SJSA1 (cell line): ENCODE measurements around the gene ACSM2A. TPM values are rescaled to one million over a fixed set of nuclear protein-coding genes. Genes with fewer than 3 reads are reported as not detected.
"Not testable (repeated sequence)": the region's sequence is repeated elsewhere in the genome, so short reads cannot be mapped to it uniquely, and the experiment has no call there.

Experiments
- DNase-seq, 2 experiments: peaks; one replicate each; pipeline ENCODE4 v3.0.0-alpha.2; 2015 to 2020; ENCODE audit warnings: low spot score in 2 of 2, low read depth in 1 of 2
- H3K27ac ChIP-seq: fragments of 250-450 bp; sonication (Bioruptor Pico); 2 replicates; pipeline ENCODE4 v1.5.1; 2020; ENCODE audit warnings: mild to moderate bottlenecking, moderate library complexity
- H3K27me3 ChIP-seq: fragments of 250-450 bp; sonication (Bioruptor Pico); replicated peaks from 2 replicates; pipeline ENCODE4 v1.5.1; 2020; ENCODE audit warnings: mild to moderate bottlenecking, moderate library complexity
- H3K36me3 ChIP-seq: fragments of 250-450 bp; sonication (Bioruptor Pico); 2 replicates; pipeline ENCODE4 v1.5.1; 2020; ENCODE audit warnings: mild to moderate bottlenecking
- H3K4me1 ChIP-seq: fragments of 250-450 bp; sonication (Bioruptor Pico); replicated peaks from 2 replicates; pipeline ENCODE4 v1.6.1; 2021; ENCODE audit warnings: mild to moderate bottlenecking
- H3K4me3 ChIP-seq: fragments of 250-450 bp; sonication (Bioruptor Pico); 2 replicates; pipeline ENCODE4 v1.5.1; 2020; ENCODE audit warnings: mild to moderate bottlenecking
- H3K9me3 ChIP-seq: fragments of 250-450 bp; sonication (Bioruptor Pico); replicated peaks from 2 replicates; pipeline ENCODE4 v1.5.1; 2020; ENCODE audit warnings: mild to moderate bottlenecking
- total RNA-seq: library from RNA; depleted of rRNA; stranded (reverse); fragments of >200 nt; shearing (Covaris generic); gene quantifications from 2 replicates; pipeline ENCODE4 v1.2.3, GENCODE V29; 2014

Gene ACSM2A
- total RNA-seq, 1 experiment from 2014 or later: not detected

DNA sequence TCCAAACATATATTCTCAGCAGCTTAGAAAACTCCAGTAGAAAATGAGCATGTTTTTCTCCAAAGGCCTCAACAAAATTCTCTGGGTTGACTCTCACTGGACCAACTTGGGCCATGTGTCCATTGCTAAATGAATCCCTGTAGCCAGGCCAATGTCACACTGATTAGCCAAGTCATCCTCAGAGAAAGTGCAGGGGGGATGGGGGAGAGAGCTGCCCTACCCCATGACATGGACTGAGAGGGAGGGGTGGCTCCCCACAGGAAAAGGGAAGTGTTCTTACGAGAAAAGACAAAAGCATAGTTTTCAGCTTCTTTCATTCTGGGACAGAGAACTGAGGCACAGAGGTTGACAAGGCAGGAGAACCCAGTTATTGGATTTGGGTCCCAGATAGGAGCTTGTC, 32.7 kb downstream of the ACSM2A start:
- H3K27ac ChIP-seq, H3K4me3 ChIP-seq, DNase-seq, H3K9me3 ChIP-seq, H3K36me3 ChIP-seq, H3K4me1 ChIP-seq, H3K27me3 ChIP-seq: not testable (repeated sequence)

DNA sequence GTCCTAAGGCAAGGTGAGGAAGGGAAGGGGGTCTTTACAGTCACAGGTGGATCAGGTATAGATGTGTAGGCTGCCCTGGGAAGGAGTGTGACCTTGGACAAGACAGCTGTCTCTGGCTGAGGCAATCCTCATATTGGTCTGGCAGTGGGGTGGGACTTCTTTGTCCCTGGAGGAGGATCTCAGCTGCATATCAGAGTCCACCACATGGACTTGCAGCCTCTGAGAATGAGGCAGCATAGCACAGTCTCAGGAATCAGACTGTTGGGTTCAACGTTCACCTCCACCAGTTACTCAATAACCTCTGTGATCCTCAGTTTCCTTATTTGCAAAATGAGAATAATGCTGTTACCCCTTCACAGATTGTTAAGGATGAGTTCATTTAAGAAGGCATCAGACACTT, 33.4 kb downstream of the ACSM2A start:
- DNase-seq: no peak
- Histone ChIP-seq H3K36me3 (no peaks in the 10 kb centered on the region), H3K4me3 (no peak overlapping the region), H3K27me3 (no peaks in the 10 kb centered on the region), H3K4me1 (no peaks in the 10 kb centered on the region), H3K27ac (no peak overlapping the region), H3K9me3 (no peaks in the 10 kb centered on the region)

- Histone ChIP-seq H3K27ac (no peak overlapping the region), H3K4me1 (no peaks in the 10 kb centered on the region), H3K4me3 (no peak overlapping the region)
Measured at GRCh38 chr16:20485408-20485807, 34.1 kb downstream of the ACSM2A start.

GRCh38 chr16:20490994-20491393, 39.7 kb downstream of the ACSM2A start:
- H3K9me3 ChIP-seq, H3K27ac ChIP-seq, H3K4me3 ChIP-seq, H3K4me1 ChIP-seq, DNase-seq, H3K27me3 ChIP-seq, H3K36me3 ChIP-seq: not testable (repeated sequence)

More at GRCh38 chr16:20485408-20485807, 34.1 kb downstream of the ACSM2A start:
- Histone ChIP-seq H3K9me3 (no peaks in the 10 kb centered on the region), H3K27me3 (no peaks in the 10 kb centered on the region), H3K36me3 (no peaks in the 10 kb centered on the region)
- DNase-seq: no peak

- not testable (repeated sequence) for DNase-seq, H3K36me3 ChIP-seq, H3K4me1 ChIP-seq, H3K9me3 ChIP-seq, H3K27me3 ChIP-seq, H3K4me3 ChIP-seq, H3K27ac ChIP-seq
Measured at GRCh38 chr16:20491448-20491847, 40.1 kb downstream of the ACSM2A start.

GRCh38 chr16:20504418-20504817, 53.1 kb downstream of the ACSM2A start:
- Histone ChIP-seq H3K4me3 (no peak overlapping the region), H3K27me3 (no peaks in the 10 kb centered on the region)
- no peak for DNase-seq

GRCh38 chr16:20507280-20507679, 56.0 kb downstream of the ACSM2A start:
- no peak for DNase-seq
- H3K27ac ChIP-seq: no peak overlapping the region
- peaks cover 4% of the 10 kb centered on the region for H3K9me3 ChIP-seq
- no peaks in the 10 kb centered on the region for H3K36me3 ChIP-seq
- no peak overlapping the region for H3K4me3 ChIP-seq
- H3K4me1 ChIP-seq: no peaks in the 10 kb centered on the region
- no peaks in the 10 kb centered on the region for H3K27me3 ChIP-seq

More at GRCh38 chr16:20504418-20504817, 53.1 kb downstream of the ACSM2A start:
- H3K36me3 ChIP-seq: no peaks in the 10 kb centered on the region
- H3K27ac ChIP-seq: no peak overlapping the region
- no peaks in the 10 kb centered on the region for H3K4me1 ChIP-seq
- H3K9me3 ChIP-seq: peaks cover 4% of the 10 kb centered on the region

DNA sequence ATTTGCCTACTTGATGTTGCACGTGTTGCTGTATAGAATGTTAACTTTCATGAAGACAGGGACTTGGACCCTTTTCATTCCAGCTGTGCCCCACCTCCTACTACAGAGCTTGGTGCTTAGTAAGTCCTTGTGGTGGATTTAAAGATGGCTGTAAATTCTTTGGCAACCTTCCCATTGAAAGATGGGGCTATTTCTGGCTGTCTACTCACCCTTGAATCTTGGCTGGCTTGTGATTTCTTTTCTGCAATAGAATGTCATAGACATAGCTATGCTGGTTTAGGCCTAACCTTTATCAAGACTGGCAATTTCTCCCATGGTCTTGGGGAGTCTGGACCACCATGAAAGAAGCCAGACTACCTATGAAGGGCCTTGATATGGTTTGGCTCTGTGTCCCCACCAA, 59.0 kb downstream of the ACSM2A start:
- DNase-seq: no peak

DNA sequence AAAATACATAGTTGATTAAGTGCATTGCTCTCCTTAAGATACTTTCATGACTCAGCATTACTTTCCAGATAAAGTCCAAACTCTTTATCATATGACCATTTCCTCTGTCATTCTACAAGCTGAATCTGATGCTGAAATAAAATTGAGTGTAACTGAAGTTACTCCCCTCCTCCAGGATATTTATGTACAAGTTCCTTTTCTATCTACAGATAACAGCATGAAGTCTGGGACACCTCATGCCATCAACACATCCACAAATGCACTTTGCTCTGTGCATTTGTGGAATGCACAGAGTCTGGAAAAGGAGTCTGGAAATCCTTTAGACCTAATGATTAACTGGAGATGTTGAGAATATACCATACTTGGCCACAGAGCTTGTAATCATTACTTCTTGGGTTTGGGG, 64.4 kb downstream of the ACSM2A start:
- no peaks in the 10 kb centered on the region for H3K27me3 ChIP-seq
- no peak overlapping the region for H3K4me3 ChIP-seq
- no peaks in the 10 kb centered on the region for H3K36me3 ChIP-seq
- H3K27ac ChIP-seq: no peak overlapping the region
- no peaks in the 10 kb centered on the region for H3K9me3 ChIP-seq
- no peak for DNase-seq
- no peaks in the 10 kb centered on the region for H3K4me1 ChIP-seq

More for the DNA sequence above, 59.0 kb downstream of the ACSM2A start:
- Histone ChIP-seq H3K36me3 (no peaks in the 10 kb centered on the region), H3K4me1 (no peaks in the 10 kb centered on the region), H3K27ac (no peak overlapping the region), H3K4me3 (no peak overlapping the region), H3K9me3 (peaks cover 4% of the 10 kb centered on the region), H3K27me3 (no peaks in the 10 kb centered on the region)

DNA sequence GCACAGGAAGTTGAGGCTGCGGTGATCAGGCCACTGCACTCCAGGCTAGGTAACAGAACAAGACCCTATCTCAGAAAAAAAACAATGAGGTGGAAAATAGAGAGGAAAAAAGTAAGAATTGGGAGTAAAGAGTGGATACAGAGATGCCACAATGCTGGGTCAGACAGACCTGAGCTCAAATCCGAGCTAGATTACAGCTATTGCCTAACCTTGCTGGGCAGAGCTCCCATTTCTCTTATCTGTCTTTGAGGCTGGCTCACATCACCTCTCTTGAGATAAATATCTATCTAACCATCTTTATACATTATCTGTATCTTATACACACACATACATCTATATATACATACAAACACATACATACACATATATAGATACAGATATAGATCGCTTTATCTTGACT, 65.8 kb downstream of the ACSM2A start:
- no peaks in the 10 kb centered on the region for H3K4me1 ChIP-seq
- no peaks in the 10 kb centered on the region for H3K36me3 ChIP-seq
- H3K4me3 ChIP-seq: no peak overlapping the region
- H3K27me3 ChIP-seq: no peaks in the 10 kb centered on the region
- H3K27ac ChIP-seq: no peak overlapping the region
- H3K9me3 ChIP-seq: no peaks in the 10 kb centered on the region
- DNase-seq: no peak

GRCh38 chr16:20519231-20519630, 67.9 kb downstream of the ACSM2A start:
- Histone ChIP-seq H3K36me3 (no peaks in the 10 kb centered on the region), H3K4me3 (no peak overlapping the region), H3K27ac (no peak overlapping the region), H3K27me3 (no peaks in the 10 kb centered on the region), H3K9me3 (no peaks in the 10 kb centered on the region), H3K4me1 (no peaks in the 10 kb centered on the region)
- no peak for DNase-seq

GRCh38 chr16:20520103-20520502, 68.8 kb downstream of the ACSM2A start:
- no peaks in the 10 kb centered on the region for H3K4me1 ChIP-seq
- H3K36me3 ChIP-seq: no peaks in the 10 kb centered on the region
- no peak overlapping the region for H3K4me3 ChIP-seq
- H3K9me3 ChIP-seq: no peaks in the 10 kb centered on the region
- DNase-seq: no peak
- no peaks in the 10 kb centered on the region for H3K27me3 ChIP-seq
- H3K27ac ChIP-seq: no peak overlapping the region

DNA sequence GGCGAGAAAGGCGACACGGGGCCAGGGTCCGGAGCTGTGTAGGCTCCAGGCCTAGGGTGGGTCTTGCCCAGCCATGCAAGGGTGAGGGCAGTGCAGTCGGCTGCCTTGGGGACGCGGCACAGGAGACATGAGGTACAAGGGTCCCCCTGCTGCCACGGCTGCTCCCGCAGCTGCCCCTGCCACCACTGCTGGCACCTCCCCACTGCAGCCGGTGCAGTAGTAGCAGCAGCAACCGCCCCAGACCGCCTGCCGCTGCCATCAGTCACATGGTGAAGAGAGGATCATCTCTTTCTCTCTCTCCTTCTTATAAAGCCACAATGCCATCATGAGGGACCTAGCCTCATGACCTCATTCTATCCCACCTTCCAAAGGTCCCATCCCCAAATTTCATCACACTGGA, 80.5 kb downstream of the ACSM2A start:
- not testable (repeated sequence) for H3K4me3 ChIP-seq, H3K4me1 ChIP-seq, H3K36me3 ChIP-seq, H3K27me3 ChIP-seq, H3K9me3 ChIP-seq, H3K27ac ChIP-seq, DNase-seq

- not testable (repeated sequence) for H3K36me3 ChIP-seq, H3K4me1 ChIP-seq, H3K27me3 ChIP-seq, H3K27ac ChIP-seq, DNase-seq, H3K4me3 ChIP-seq, H3K9me3 ChIP-seq
Measured at GRCh38 chr16:20532284-20532792, 81.0 kb downstream of the ACSM2A start.

- not testable (repeated sequence) for H3K27me3 ChIP-seq, H3K4me1 ChIP-seq, DNase-seq, H3K27ac ChIP-seq, H3K36me3 ChIP-seq, H3K9me3 ChIP-seq, H3K4me3 ChIP-seq
Measured at GRCh38 chr16:20536669-20537068, 85.3 kb downstream of the ACSM2A start.
